HG02885 (cell line): Measurements from ENCODE around the gene LMO2.
"Not testable (repeated sequence)": the region's sequence is repeated elsewhere in the genome, so short reads cannot be mapped to it uniquely, and the experiment has no call there.

Experiments used
- ATAC-seq: cut with Tn5 transposase; IDR thresholded peaks from one replicate; pipeline ENCODE4 v1.9.1; 2021; ENCODE audit warnings: mild to moderate bottlenecking; ENCODE audit not compliant: unreplicated experiment, poor library complexity

LMO2 gene

DNA sequence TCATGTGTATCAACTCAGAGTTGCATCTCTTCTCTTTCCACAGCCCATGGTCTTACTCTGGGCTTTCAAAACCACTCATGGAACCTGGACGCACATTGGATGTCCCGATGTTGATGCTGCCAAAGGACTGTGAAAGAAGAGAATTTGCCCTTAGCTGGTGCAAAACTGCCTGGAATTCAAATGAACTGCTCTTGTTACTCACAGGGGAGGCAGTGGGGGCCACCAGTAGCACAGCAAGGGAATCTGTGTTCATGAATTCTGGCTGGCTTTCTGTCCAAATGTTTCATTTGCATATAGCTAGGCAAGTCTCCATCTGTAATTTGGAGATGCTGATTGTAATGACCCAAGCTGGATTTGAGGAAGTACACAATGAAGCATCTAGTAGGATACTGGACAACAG lies 24.9 kb downstream of the LMO2 start:
- no peak for ATAC-seq

DNA sequence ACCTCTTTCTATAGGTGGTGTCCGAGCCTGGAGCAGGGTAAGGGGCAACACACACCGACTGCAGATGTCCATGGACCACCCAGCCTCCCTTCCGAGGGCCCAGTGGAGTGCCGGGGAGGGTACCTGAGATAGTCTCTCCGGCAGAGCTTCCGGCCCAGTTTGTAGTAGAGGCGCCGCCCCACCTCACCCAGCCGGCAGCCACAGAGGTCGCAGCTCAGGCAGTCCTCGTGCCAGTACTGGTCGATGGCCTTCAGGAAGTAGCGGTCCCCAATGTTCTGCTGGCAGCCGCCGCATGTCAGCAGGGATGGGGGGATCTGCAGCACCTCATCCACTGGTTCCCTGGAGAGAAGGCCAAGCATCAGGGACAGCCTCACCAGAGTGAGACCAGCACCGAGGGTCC lies 27.4 kb downstream of the LMO2 start:
- no peak for ATAC-seq

DNA sequence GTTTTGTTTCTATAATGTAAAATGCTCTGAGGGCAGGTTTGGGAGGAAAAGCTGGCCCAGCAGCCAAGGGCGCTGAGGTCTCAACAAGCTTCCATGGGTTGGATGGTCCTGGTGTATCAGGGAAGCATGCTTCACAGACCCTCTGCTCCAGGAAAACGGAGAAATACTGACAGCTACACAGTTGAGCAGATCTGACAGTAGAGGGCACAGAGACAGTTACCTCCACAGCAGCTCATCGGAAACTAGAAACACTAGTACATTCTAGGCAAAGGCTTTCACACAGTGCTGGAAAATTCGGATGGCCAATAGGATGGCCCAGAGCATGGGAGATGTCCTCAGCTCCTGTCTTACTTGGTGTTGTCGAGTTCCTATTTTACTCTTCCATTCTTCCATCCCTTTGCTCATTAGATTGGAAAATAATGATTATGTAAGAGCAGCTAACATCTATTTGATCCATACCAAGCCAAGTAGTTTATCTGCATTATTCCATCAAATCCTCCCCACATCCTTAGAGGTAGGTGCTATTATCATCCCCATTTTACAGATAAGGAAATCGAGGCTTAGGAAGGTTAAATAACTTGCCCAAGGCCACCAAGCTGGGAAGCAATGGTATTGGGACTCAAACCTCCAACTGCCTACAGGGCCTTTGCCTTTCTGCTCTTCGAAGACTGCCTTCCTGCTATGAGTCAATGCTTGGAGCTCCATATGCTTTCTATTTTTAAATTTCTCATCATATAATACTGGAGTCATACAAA lies 28.3 kb downstream of the LMO2 start:
- ATAC-seq: no peak

DNA sequence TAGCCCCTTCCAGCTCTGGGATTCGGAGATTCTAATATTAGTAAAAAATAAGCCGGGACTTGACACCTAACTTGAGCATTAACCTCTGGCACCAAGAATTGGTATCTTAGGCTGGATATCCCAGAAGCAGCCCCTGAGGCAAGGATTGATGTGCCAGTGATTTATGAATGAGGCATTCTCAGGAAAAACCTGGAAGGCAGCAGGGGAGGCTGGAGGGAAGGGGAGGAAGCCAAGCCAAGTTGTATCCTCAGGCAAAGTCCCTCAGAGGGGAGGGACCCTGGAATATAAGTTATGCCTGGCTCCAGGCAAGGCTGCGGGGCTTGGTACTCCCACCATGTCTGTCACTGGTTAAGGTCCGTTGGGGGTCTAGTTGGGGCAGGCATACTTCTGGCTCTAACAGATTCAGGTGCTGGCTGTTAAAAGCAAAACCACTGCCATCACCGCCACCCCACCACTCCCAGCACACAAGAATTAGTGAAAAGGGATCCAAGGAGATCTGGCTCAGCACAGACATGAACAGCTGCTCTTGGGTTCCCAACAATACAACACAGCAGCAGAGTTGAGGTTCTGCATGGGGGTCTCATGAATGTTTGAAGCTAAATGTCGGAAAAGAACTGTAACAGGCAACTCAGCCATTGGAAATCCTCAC lies 29.8 kb downstream of the LMO2 start:
- ATAC-seq: no peak

DNA sequence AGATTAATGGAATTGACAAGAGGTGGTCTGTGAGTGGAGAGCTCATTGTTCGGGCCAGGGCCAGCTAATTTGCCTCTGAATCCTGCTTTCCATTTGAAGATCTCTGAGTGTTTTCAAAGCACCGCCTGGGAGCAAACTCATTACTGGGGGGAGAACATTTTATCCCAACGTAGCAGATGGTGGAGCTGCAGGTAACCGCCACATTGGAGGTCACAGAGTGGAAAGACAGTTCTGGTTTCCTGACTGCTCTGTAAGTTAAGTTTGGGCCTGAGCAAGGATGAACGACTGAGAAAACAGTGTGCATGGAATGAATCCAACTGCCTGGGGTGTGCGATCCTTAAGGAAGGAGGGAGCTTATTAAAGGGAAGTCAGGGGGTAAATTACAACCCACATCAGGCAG lies 30.5 kb downstream of the LMO2 start:
- no peak for ATAC-seq

DNA sequence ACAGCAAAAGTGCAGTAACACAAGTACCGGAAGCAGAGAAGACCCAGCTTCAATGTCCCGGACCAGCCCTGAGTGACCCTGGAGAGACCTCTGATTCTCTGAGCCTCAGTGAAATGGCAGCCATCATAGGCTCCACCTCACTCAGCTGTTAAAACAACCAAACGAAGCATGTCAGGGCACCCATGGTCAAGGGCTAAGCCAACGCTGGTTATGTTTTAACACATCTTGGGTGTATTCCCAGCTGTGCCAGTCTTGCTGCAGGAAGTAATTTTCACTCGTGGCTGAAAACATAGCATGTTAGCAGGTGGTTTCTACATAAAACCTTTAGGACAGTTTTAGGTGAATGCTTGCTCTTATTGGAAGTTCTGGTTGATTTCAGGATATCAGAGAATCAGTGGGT lies 30.9 kb downstream of the LMO2 start:
- no peak for ATAC-seq

DNA sequence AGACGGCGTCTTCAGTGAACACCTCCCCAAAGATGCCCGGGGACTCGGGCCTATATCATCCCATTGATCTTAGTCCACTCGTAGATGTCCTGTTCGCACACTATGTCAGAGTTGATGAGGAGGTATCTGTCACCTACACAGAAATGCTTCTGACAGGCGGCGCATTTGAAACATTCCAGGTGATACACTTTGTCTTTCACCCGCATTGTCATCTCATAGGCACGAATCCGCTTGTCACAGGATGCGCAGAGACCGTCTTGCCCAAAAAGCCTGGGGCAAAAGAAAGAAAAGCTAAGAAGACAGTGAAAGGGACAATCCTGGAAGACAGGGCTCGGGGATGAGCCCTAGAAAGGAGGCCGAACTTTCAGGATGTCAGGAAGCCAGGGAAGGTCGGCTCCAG lies 32.6 kb downstream of the LMO2 start:
- no peak for ATAC-seq

DNA sequence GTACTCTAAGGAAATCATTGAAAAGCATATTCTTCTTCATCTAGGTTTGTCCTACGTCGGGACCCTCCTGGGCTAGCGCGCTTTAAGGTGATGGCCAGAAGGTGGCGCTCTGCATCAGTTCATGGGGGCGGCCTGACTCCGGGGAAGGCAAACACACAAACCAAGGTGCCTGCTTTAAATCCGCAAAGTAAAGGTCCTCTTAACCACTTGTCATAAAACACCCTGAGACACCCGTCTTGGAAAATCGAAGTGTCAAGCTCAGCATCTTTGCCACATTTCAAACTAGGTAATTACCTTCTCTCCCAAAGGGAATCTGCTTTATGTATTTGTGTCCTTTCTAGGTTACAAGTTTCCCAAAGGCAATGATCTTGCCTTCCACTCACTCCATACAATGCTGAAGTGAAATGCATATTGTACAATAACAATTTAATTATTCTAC lies 33.9 kb downstream of the LMO2 start:
- ATAC-seq: peak; percentile 66

DNA sequence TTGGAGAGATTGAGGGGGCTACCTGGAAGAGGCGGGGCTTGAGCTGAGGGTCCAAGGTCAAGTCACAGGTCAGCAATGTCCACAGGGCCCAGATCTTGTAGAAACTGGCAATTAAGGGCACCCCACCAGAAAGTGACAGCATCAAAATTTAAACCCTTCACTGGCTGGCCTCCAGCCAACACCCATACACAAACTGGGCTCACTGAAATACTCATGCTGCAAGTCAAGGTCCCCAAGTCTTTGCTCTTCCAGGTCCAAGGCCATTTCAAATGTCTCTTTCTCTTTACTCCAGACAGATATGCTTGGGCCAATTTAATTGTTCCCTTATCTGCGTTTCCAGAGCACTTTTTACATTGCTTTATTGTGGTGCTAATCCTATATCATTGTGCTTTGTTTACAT lies 36.4 kb downstream of the LMO2 start:
- no peak for ATAC-seq

DNA sequence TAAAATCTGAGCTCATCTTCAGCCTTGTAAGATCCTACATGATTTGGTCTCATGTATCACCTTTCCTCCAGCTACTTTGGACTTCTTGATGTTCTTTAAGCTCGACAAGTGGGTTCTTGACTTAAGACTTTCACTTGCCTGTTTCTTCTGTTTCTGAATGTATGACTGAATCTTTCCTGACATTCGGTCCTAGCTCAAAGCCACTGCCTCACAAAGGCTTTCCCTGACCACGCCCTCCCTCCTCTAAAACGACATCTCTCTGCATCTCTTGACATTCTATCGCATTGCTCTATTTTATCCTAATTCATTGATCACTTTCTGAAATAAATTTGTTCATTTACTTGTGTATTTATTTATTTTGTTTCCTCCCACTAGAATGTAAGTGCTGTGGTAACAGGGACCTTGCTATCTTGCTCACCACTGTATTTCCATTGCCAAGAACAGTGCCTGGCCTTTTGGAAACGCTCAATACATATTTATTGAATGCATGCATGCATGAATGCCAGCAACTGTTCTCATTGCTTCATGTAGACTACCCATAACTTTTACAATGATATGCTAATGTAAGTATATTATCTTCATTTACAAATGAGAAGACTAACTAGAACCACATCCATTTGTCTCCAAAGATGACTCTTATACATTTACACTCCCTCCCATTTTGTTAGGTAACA lies 43.0 kb downstream of the LMO2 start:
- ATAC-seq: no peak

DNA sequence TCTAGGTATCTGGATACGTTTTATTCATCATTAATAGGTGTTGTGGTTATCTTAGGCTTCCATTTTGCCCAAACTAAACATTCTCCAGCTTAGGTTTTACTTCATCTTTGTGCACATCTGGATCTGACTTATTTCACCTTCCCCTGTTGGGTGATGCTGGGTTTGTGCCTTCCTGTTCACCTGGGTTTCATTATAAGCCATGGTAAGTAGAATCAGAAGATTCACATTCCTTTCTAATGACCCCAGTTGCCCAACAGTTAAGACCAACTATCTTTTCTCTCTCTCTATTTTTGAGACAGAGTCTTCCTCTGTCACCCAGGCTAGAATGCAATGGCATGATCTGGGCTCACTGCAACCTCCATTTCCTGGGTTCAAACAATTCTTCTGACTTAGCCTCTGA lies 44.6 kb downstream of the LMO2 start:
- ATAC-seq: no peak

DNA sequence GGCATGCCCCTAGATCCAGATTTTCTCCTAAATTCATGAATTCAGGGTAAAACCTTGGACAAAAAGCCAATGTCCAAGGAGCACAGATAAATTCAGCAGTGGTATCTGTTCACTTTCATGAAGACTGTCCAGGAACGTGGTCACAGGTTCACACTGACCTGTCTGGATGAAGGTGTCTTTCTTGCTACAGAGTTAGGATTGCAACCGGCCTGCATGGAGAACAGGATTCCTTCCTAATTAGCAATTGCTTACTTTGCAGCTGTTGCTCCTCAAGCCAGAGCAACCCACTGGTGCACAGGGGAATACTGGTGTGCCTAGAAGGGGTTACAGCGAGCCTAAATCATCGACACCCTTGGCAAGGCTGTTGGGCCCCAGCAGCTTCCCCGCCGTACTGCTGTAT lies 47.6 kb downstream of the LMO2 start:
- ATAC-seq: no peak

DNA sequence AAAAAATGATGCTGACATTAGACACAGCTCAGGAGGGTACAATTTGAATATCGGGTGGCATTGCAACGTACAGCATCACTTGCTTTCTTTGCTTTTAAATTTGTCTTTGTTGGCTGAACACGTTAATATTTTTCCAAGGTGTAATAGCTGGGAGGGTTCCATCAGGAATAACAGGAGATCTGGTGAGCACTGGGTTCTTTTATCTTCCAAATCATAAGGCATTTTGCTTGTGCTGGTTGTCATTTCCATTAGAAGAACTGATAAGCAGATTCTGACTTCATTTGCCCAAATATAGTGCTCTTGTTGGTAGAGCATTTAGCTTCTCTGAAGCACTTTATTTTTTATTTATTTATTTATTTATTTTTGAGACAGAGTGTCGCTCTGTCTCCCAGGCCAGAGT lies 48.9 kb downstream of the LMO2 start:
- ATAC-seq: no peak

DNA sequence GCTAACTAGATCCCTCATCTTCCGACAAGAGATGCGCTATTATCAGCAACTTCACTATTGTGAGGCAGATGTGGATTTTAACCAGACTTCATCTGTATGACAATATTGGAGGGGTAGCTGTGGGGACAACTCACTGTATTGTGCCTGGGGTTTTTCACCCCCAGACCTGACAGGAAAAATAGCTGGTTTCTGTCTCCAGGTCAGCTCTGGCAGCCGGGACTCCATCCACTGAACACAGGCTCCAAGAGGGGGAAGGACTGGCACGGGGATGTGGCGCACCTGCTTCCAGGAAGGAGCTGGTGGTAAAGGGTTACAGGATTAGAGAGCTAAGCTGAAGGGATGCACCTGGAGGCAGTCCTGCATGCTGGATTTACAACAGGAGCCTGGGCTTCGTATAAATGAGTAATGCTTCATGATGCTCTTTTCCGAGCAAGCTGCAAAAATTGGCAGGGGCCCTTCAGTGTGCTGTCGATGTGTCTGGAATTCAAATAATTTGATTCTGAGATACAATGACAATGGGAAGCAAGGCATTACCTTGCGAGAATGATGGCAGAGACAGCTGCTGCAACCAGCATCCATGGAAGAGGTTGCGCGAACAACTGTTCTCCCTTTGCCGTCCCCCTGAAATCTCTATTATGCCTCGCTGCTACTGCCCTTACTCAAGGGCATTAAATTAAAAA lies 49.5 kb downstream of the LMO2 start:
- no peak for ATAC-seq

DNA sequence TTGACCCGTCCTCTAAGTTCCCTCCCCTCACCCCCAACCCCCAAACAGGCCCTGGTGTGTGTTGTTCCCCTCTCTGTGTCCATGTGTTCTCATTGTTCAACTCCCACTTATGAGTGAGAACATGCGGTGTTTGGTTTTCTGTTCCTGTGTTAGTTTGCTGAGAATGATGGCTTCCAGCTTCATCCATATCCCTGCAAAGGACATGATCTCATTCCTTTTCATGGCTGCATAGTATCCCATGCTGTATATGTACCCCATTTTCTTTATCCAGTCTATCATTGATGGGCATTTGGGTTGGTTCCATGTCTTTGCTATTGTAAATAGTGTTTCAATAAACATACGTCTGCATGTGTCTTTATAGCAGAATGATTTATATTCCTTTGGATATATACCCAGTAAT lies 53.6 kb downstream of the LMO2 start:
- ATAC-seq: not testable (repeated sequence)

DNA sequence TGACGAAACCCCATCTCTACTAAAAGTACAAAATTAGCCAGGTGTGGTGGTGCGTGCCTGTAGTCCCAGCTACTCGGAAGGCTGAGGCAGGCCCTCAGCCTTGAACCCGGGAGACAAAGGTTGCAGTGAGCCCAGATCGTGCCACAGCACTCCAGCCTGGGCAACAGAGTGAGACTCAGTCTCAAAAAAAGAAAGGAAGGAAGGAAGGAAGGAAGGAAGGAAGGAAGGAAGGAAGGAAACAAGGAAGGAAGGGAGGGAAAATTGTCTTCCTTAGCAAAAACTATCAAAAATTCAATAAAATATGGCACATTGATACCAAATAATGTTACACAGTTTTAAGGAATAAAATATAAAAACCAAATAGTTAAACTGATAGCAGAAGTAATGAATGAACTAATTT lies 54.5 kb downstream of the LMO2 start:
- ATAC-seq: not testable (repeated sequence)

DNA sequence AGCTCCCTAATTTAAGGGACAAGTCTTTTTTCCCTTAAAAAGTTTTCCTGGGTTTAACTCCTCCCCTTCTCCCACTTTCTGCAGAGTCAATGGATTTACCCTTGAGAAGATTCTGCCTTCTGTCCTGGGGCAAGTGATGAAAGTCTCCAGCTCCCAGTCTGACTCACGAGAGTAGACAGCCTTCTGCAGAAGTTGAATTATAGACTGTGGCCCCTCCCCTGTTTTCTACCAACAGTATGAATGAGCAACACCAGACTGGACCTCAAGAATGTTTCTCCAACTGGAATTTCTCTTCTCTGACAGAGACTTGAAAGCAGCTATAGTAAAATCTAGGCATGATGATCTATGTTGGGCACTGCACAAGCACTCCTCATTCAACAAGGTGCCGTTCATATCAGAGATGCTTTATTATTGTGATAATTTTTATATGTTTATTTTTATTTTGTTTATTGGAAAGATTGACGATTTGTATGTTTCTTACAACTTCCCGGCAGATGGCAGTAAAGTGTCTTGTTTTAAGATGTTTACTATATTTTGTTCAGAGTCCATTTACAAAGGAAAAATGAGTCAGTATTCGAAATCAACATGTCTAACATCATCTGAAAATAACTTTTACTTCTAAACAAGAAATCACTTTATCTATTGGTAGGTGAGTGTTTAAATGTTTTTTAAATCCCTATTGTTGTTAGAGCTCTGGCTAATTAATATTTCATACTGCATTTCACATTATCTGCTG lies 56.6 kb downstream of the LMO2 start:
- ATAC-seq: no peak

DNA sequence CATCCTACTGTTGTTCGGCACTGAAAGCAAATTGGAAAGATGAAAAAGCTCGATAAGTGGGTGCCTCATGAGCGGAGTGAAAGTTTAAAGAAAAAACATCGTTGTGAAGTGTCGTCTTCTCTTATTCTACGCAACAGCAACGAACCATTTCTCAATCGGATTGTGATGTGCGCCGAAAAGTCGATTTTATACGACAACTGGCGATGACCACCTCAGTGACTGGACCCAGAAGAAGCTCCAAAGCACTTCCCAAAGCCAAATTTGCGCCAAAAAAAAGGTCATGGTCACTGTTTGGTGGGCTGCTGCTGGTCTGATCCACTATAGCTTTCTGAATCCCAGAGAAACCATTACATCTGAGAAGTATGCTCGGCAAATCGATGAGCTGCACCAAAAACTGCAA lies 59.2 kb downstream of the LMO2 start:
- no peak for ATAC-seq

DNA sequence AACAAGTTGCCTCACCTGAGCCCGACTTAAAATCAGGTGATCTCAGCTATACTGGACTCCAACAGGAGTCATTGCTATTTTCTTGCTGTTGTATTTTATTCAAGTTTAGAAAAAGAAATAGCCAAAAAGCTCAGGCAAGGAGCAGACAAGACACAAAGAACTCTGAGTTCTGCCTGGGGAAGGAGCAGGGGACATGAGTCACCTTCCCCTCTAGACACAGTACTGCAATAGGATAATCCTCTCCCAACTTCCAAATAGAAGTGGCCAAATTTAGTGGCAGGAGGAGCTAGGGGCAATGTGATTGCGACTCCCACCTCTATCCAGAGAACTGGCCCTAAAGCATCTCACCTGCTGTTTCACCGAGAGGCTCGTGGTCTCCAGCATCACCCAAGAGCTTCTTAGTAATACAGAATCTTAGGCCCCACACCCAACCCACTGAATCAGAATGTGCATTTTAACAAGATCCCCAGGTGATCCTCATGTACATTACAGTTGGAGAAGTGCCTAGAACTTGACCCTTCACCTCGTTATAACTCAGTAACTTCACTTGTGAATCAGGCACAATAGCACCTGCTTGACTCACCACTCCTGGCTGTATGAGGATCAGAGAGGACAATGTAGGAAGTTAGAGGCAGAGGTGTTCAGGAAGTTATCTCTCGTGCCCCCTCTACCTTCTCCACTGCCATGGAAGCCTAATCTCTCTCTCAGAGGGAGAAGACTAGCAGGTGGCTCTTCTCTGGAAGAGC lies 60.8 kb downstream of the LMO2 start:
- no peak for ATAC-seq
